ENCODE measurements around the gene CHMP4A. TPM values are rescaled to one million over a fixed set of nuclear protein-coding genes. Genes with fewer than 3 reads are reported as not detected.

Gene CHMP4A, protein sequence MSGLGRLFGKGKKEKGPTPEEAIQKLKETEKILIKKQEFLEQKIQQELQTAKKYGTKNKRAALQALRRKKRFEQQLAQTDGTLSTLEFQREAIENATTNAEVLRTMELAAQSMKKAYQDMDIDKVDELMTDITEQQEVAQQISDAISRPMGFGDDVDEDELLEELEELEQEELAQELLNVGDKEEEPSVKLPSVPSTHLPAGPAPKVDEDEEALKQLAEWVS
- total RNA-seq, result 100 to 1,000 TPM in 2 of 4 donors, 10 to 100 TPM in 2; 75.4 to 135 (median 94.9) TPM

DNA sequence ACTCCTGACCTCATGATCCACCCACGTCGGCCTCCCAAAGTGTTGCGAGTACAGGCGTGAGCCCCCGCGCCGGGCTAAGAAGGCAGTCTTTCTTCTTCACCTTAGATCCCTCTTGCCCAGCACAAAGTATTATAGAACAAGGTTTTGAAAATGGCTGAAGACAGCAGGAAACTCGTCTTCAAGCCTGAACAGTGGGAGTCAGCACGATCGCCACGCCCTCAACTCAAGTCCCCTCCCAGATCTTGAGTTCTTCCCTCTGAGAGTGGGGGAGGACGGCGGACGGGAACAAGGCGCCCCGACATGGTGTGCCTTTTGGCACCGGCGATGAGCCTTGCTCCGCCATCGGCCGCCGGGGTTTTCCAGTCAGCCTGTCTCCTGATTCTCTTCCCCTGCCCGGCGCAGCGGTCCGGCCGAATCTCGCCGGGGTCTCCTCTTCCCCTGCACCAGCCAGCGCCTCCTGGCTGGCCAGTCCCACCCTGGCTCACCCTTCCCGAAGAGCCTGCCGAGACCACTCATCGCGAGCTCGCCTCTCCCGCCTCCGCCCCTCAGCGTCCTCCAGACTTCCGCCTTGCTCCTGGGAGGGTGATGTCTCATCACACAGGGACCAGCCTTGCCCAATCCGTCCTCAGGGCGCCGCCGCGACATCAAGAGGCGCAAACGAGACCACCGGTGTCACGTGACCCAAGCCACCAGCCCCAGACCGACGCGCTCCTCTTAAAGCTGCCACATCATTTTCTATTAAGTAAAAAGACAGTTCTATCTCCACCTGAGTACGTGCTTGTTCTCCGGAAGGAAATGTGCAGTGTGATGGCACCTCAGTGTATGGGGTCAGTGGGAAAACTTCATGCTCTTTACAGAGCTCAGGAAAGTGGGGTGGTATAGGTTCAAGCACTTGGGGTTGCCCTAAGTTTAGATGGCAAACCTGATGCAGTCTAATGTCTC is at the start of gene CHMP4A:
Gene CHMP4A (minus strand): TSS at position 565 of the 942 bp plus-strand sequence. CDS start 49 bp downstream, at position 516.
- intact Hi-C loops (cut with DNase I), result loop anchor here (2.0 kb wide), 1 partner anchor 18 kb away; the partner anchor contains the start of gene TM9SF1
- WGBS, result 1% methylated on average over 21 of the region's 53 CpGs
- H3K36me3 ChIP-seq, result peaks cover 12 to 50% (median 44%) of the 10 kb centered on the region in 4 donors

DNA sequence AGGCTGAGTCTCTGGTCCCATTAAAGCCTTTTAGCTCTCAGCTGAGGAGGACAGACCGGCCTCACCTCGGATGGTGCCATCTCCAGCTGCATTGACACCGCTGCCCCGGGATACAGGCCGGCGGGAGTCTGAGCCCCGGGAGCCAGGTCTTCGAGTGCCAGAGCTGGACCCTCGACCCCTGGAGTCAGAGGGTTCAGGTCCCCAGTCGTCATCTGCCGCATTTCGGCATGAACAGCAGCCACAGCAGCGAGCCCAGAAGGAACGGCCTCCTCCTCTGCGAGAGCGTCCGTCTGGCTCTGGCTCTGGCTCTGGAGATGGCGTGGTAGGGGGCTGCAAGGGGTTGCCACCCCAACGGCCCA is 48.7 kb upstream of the CHMP4A start:
- no peak overlapping the region for H3K4me3 ChIP-seq
- H3K27ac ChIP-seq (replicated peaks in 1 of 4), result no peak overlapping the region
- no peaks in the 10 kb centered on the region for H3K27me3 ChIP-seq
- intact Hi-C loops (cut with DNase I), result no loop called here
- 93% methylated on average over 8 of the region's 19 CpGs for WGBS
- DNase-seq (ENCODE audit: extremely low spot score), result no peak
- H3K9me3 ChIP-seq, result no peaks in the 10 kb centered on the region
- no peak for TF ChIP-seq POLR2AphosphoS5 (IDR thresholded peaks at IDR 0.05)
- no peak for TF ChIP-seq POLR2A (IDR thresholded peaks at IDR 0.05; ENCODE audit: low read depth)
- TF ChIP-seq EP300 (IDR thresholded peaks at IDR 0.05), result no peak
- TF ChIP-seq, protein P1, sequence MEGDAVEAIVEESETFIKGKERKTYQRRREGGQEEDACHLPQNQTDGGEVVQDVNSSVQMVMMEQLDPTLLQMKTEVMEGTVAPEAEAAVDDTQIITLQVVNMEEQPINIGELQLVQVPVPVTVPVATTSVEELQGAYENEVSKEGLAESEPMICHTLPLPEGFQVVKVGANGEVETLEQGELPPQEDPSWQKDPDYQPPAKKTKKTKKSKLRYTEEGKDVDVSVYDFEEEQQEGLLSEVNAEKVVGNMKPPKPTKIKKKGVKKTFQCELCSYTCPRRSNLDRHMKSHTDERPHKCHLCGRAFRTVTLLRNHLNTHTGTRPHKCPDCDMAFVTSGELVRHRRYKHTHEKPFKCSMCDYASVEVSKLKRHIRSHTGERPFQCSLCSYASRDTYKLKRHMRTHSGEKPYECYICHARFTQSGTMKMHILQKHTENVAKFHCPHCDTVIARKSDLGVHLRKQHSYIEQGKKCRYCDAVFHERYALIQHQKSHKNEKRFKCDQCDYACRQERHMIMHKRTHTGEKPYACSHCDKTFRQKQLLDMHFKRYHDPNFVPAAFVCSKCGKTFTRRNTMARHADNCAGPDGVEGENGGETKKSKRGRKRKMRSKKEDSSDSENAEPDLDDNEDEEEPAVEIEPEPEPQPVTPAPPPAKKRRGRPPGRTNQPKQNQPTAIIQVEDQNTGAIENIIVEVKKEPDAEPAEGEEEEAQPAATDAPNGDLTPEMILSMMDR (IDR thresholded peaks at IDR 0.05), result no peak
- peaks cover 0 to 9% (median 2%) of the 10 kb centered on the region in 4 donors for H3K4me1 ChIP-seq
- H3K36me3 ChIP-seq, result peaks cover 8 to 32% (median 21%) of the 10 kb centered on the region in 4 donors

More for the DNA sequence above, at the start of gene CHMP4A:
- TF ChIP-seq POLR2AphosphoS5 (IDR thresholded peaks at IDR 0.05) (peak; percentile 99), POLR2A (IDR thresholded peaks at IDR 0.05; ENCODE audit: low read depth) (peak; percentile 89), EP300 (IDR thresholded peaks at IDR 0.05) (no peak)
- TF ChIP-seq, protein P1 (IDR thresholded peaks at IDR 0.05), result peak in 1 of 3 experiments; percentile 26
- peak within 1 kb of the TSS; percentile 92 to 99 (median 96) for H3K27ac ChIP-seq (replicated peaks in 1 of 4)
- H3K27me3 ChIP-seq, result peaks cover 0 to 6% (median 0%) of the 10 kb centered on the region in 4 donors
- DNase-seq (ENCODE audit: extremely low spot score), result peak; percentile 100
- H3K4me3 ChIP-seq, result peak within 1 kb of the TSS; percentile 75 to 97 (median 81)
- no peaks in the 10 kb centered on the region for H3K9me3 ChIP-seq
- peaks cover 26 to 56% (median 43%) of the 10 kb centered on the region in 4 donors for H3K4me1 ChIP-seq

DNA sequence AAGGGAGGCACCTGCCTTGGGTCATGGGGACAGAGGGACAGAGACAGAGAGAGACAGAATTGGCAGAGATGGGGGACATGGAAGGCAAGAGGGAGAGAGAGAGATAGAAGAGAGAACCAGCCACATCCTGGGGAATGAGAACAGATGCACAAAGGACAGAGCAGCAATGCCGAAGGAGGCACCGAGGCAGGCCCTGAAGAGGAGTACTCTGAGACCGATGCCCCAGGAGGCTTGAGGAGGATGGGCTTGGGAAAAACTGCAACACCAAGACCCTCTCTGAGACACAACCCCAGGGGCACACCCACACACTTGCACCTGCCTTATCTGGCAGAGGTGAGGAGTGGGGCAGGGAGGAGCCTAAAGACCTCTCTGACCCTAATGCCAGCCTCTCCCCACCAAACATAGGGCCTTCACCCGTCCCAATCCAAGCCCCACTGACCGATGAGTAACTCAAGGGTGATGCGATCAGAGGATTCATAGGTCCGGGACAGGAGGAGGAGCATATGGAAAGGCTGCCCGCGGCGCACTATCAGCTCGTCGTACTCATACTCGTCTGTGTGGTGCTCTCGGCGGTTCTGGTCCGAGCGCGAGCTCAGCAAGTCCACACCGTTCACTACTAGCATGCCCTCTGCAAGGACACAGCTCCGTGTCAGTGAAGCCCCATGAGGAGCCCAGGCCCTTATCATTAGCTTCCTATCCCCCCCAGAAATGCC is 48.1 kb upstream of the CHMP4A start:
- peaks cover 3 to 27% (median 16%) of the 10 kb centered on the region in 4 donors for H3K36me3 ChIP-seq
- DNase-seq (ENCODE audit: extremely low spot score), result no peak
- intact Hi-C loops (cut with DNase I), result no loop called here
- no peaks in the 10 kb centered on the region for H3K9me3 ChIP-seq
- TF ChIP-seq POLR2AphosphoS5 (IDR thresholded peaks at IDR 0.05) (no peak), EP300 (IDR thresholded peaks at IDR 0.05) (no peak), POLR2A (IDR thresholded peaks at IDR 0.05; ENCODE audit: low read depth) (no peak)
- TF ChIP-seq, protein P1 (IDR thresholded peaks at IDR 0.05), result no peak
- H3K4me1 ChIP-seq, result peaks cover 0 to 9% (median 2%) of the 10 kb centered on the region in 4 donors
- 92% methylated on average over 18 of the region's 20 CpGs for WGBS
- no peaks in the 10 kb centered on the region for H3K27me3 ChIP-seq
- H3K27ac ChIP-seq (replicated peaks in 1 of 4), result no peak overlapping the region
- no peak overlapping the region for H3K4me3 ChIP-seq

DNA sequence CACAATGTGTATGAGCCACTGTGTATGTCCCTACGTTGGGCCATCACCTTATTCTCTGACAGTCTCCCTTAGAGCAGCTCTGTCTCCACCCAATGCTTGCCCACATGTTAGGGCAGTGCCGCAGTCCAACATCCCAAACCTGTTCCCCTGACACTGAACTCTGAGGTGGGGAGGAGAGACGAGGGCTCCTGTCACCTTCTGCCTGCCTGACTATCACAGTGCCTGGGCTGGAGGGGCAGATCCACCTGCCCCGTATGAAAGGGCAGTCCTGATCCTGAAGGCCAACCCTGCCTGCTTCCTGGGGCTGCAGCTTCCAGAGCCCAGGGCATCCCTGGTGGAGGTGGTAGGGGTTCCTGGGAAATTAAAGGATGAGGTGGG is 47.5 kb upstream of the CHMP4A start:
- WGBS, result 71% methylated on average over 1 of the region's 4 CpGs

More for the DNA sequence above, 47.5 kb upstream of the CHMP4A start:
- Histone ChIP-seq H3K27me3 (no peaks in the 10 kb centered on the region), H3K9me3 (no peaks in the 10 kb centered on the region), H3K36me3 (peaks cover 0 to 20% (median 11%) of the 10 kb centered on the region in 4 donors), H3K4me1 (peaks cover 0 to 9% (median 2%) of the 10 kb centered on the region in 4 donors), H3K27ac (replicated peaks in 1 of 4) (no peak overlapping the region), H3K4me3 (no peak overlapping the region)
- intact Hi-C loops (cut with DNase I), result no loop called here
- TF ChIP-seq POLR2A (IDR thresholded peaks at IDR 0.05; ENCODE audit: low read depth) (no peak), POLR2AphosphoS5 (IDR thresholded peaks at IDR 0.05) (no peak), EP300 (IDR thresholded peaks at IDR 0.05) (no peak)
- TF ChIP-seq, protein P1 (IDR thresholded peaks at IDR 0.05), result no peak
- no peak for DNase-seq (ENCODE audit: extremely low spot score)
